Epithelial cell of esophagus (primary cell): ENCODE data around the gene ZAR1.

Source experiments
- DNase-seq: peaks from one replicate; pipeline ENCODE4 v3.0.0; 2010; ENCODE audit warnings: low read depth
- H3K4me3 ChIP-seq: 2 replicates; pipeline ENCODE4 v1.5.1; 2011; ENCODE audit warnings: mild to moderate bottlenecking, low read length, control low read depth
- CTCF ChIP-seq: IDR thresholded peaks from 2 replicates; pipeline ENCODE4 v1.5.1; 2011; ENCODE audit warnings: low read depth, mild to moderate bottlenecking, low read length, control low read depth, inconsistent platforms; ENCODE audit not compliant: insufficient read depth; ENCODE audit errors: missing control alignments

ZAR1 gene

GRCh38 chr4:48499551-48500066, 9.6 kb downstream of the ZAR1 start:
- no peak overlapping the region for H3K4me3 ChIP-seq
- no peak for TF ChIP-seq CTCF
- DNase-seq, result no peak

- H3K4me3 ChIP-seq, result no peak overlapping the region
- DNase-seq, result no peak
- TF ChIP-seq CTCF, result no peak
Observed at GRCh38 chr4:48503233-48504025, 13.4 kb downstream of the ZAR1 start.

DNA sequence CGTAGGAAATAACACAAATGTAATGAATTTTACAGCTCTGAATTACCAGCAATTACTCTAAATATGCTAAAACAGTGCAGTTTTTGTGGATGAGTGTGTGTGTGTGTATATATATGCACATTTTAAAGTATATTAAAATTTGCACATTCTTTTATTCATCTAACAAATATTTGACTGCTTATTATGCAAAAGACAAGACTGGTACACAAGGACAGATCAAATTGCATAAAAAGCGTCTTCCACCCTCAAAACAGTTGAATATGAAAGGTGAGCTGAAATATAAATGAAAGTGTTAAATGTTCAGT, 13.9 kb downstream of the ZAR1 start:
- DNase-seq, result no peak
- no peak overlapping the region for H3K4me3 ChIP-seq
- no peak for TF ChIP-seq CTCF

- no peak overlapping the region for H3K4me3 ChIP-seq
- DNase-seq, result no peak
- no peak for TF ChIP-seq CTCF
Observed at GRCh38 chr4:48504352-48504751, 14.3 kb downstream of the ZAR1 start.

GRCh38 chr4:48506716-48507115, 16.7 kb downstream of the ZAR1 start:
- DNase-seq, result no peak
- no peak for TF ChIP-seq CTCF
- no peak overlapping the region for H3K4me3 ChIP-seq

GRCh38 chr4:48509543-48509942, 19.5 kb downstream of the ZAR1 start:
- H3K4me3 ChIP-seq, result no peak overlapping the region
- no peak for TF ChIP-seq CTCF

GRCh38 chr4:48518143-48518542, 28.1 kb downstream of the ZAR1 start:
- no peak for TF ChIP-seq CTCF
- DNase-seq, result no peak
- no peak overlapping the region for H3K4me3 ChIP-seq

More at GRCh38 chr4:48509543-48509942, 19.5 kb downstream of the ZAR1 start:
- DNase-seq, result no peak
